GM12878 (cell line): ENCODE measurements around the gene ZNF48. TPM values are rescaled to one million over a fixed set of nuclear protein-coding genes. Genes with fewer than 3 reads are reported as not detected.

Experiments
- ATAC-seq: fragments of 200-7000 bp; cut with Tn5 transposase; 3 replicates; pipeline ENCODE4 v1.9.1; 2020; ENCODE audit warnings: mild to moderate bottlenecking, moderate library complexity
- BruUV-seq: library from RNA; stranded (reverse); fragments of 400-500 nt; replicated peaks from 2 replicates; lab custom pipeline; 2021; lab: Mats Ljungman, UMichigan
- CTCF ChIA-PET: fragments of 300-600 bp; sonication (Branson Sonifier 250); formaldehyde crosslinking; extraction: SDS; loops from one replicate; lab custom pipeline; 2021; ENCODE audit warnings: inconsistent platforms; lab: Yijun Ruan, JAX
- POLR2A ChIA-PET: fragments of 350-600 bp; formaldehyde crosslinking; extraction: SDS; loops from one replicate; lab custom pipeline; 2021; ENCODE audit warnings: inconsistent platforms; lab: Charles Lee
- RAD21 ChIA-PET: fragments of 300-600 bp; sonication (Branson Sonifier 250); formaldehyde crosslinking; loops from one replicate; lab custom pipeline; 2023; ENCODE audit warnings: antibody characterized with exemption; ENCODE audit not compliant: unreplicated experiment; lab: Charles Lee
- SMC1A ChIA-PET: fragments of 300-600 bp; sonication (Branson Sonifier 250); formaldehyde crosslinking; loops from one replicate; lab custom pipeline; 2023; ENCODE audit not compliant: unreplicated experiment, uncharacterized antibody; lab: Charles Lee
- DNase-seq: peaks from one replicate; pipeline ENCODE4 v3.0.0-alpha.2; 2011; ENCODE audit warnings: low read depth, low spot score
- FAIRE-seq: peaks from 3 replicates; lab custom pipeline; 2011; peaks lifted over from hg19 to GRCh38; lab: Jason Lieb, UNC
- H2AFZ ChIP-seq: 2 replicates; pipeline ENCODE4 v1.6.0; 2011; ENCODE audit warnings: low read depth, low read length, control low read depth; ENCODE audit not compliant: control insufficient read depth
- H3K27ac ChIP-seq: 2 replicates; pipeline ENCODE4 v1.5.1; 2011; ENCODE audit warnings: control low read depth; ENCODE audit not compliant: control insufficient read depth, insufficient read depth
- H3K27me3 ChIP-seq, 2 experiments: replicated peaks in 1 of 2; 2 replicates each; pipeline versions ENCODE4 v1.6.0 to v1.6.1; 2011; ENCODE audit warnings: low read length in 1 of 2; ENCODE audit not compliant: control insufficient read depth in 2 of 2, insufficient read depth in 2 of 2
- H3K36me3 ChIP-seq, 2 experiments: 2 replicates each; pipeline ENCODE4 v1.5.1; 2011; ENCODE audit warnings: low read length in 1 of 2; ENCODE audit not compliant: control insufficient read depth in 2 of 2, insufficient read depth in 2 of 2
- H3K4me1 ChIP-seq: 2 replicates; pipeline ENCODE4 v1.6.1; 2011; ENCODE audit warnings: mild to moderate bottlenecking, low read length, moderate library complexity, mixed read lengths; ENCODE audit not compliant: control insufficient read depth, insufficient read depth
- H3K4me2 ChIP-seq: 2 replicates; pipeline ENCODE4 v1.6.0; 2011; ENCODE audit warnings: control low read depth; ENCODE audit not compliant: control insufficient read depth, insufficient read depth
- H3K4me3 ChIP-seq: fragments of 200-600 bp; sonication (generic); 2 replicates; pipeline ENCODE4 v1.5.1; 2016
- H3K79me2 ChIP-seq: 2 replicates; pipeline ENCODE4 v1.6.0; 2011; ENCODE audit warnings: low read length; ENCODE audit not compliant: control insufficient read depth, insufficient read depth
- H3K9ac ChIP-seq: 2 replicates; pipeline ENCODE4 v1.8.0; 2011; ENCODE audit warnings: low read length, control low read depth, mixed read lengths; ENCODE audit not compliant: control insufficient read depth, insufficient read depth
- H3K9me3 ChIP-seq: replicated peaks from 3 replicates; pipeline ENCODE4 v1.5.1; 2011; ENCODE audit warnings: mild to moderate bottlenecking, low read length; ENCODE audit not compliant: control insufficient read depth, insufficient read depth
- H4K20me1 ChIP-seq: 2 replicates; pipeline ENCODE4 v1.6.0; 2011; ENCODE audit not compliant: control insufficient read depth, insufficient read depth
- CEBPB ChIP-seq, 2 experiments: fragments of 150-350 bp in 1 of 2; IDR thresholded peaks; 2 replicates each; pipeline ENCODE4 v1.6.1; 2012 to 2014; ENCODE audit warnings: low read depth in 2 of 2, low read length in 2 of 2, borderline replicate concordance in 1 of 2, inconsistent platforms in 1 of 2
- CREM ChIP-seq: IDR thresholded peaks from 2 replicates; pipeline ENCODE4 v1.6.1; 2014; ENCODE audit warnings: antibody characterized with exemption, low read depth
- IKZF1 ChIP-seq: fragments of 450-650 bp; conservative IDR thresholded peaks from 2 replicates; pipeline ENCODE4 v1.6.1; 2017; ENCODE audit warnings: antibody characterized with exemption, mild to moderate bottlenecking
- IRF4 ChIP-seq: IDR thresholded peaks from 2 replicates; pipeline ENCODE4 v1.6.1; 2011; ENCODE audit warnings: low read depth, low read length
- MTA2 ChIP-seq: fragments of 450-650 bp; IDR thresholded peaks from 2 replicates; pipeline ENCODE4 v1.6.1; 2016; ENCODE audit warnings: low read depth, mild to moderate bottlenecking, moderate library complexity
- NBN ChIP-seq: fragments of 450-650 bp; IDR thresholded peaks from 2 replicates; pipeline ENCODE4 v1.6.1; 2016
- NFIC ChIP-seq: IDR thresholded peaks from 2 replicates; pipeline ENCODE4 v1.6.1; 2012; ENCODE audit warnings: low read depth, mild to moderate bottlenecking, inconsistent platforms, low read length, moderate library complexity
- PML ChIP-seq: IDR thresholded peaks from 2 replicates; pipeline ENCODE4 v1.6.1; 2012; ENCODE audit warnings: low read length, inconsistent platforms
- POLR2AphosphoS5 ChIP-seq: IDR thresholded peaks from 2 replicates; pipeline ENCODE4 v1.6.1; 2011; ENCODE audit warnings: mild to moderate bottlenecking, low read length, inconsistent platforms
- RAD21 ChIP-seq: IDR thresholded peaks from 2 replicates; pipeline ENCODE4 v1.6.1; 2011; ENCODE audit warnings: mild to moderate bottlenecking, low read depth, low read length, moderate library complexity; ENCODE audit not compliant: insufficient read depth
- RB1 ChIP-seq: fragments of 450-650 bp; formaldehyde crosslinking; IDR thresholded peaks from 2 replicates; pipeline ENCODE4 v1.6.1; 2017; ENCODE audit warnings: mild to moderate bottlenecking, borderline replicate concordance
- RFX5 ChIP-seq: IDR thresholded peaks from 2 replicates; pipeline ENCODE4 v1.6.1; 2011; ENCODE audit warnings: low read depth, low read length, improper control_type of control experiment
- SMARCA5 ChIP-seq: fragments of 450-650 bp; IDR thresholded peaks from 2 replicates; pipeline ENCODE4 v1.6.1; 2017; ENCODE audit warnings: mild to moderate bottlenecking
- SREBF2 ChIP-seq: IDR thresholded peaks from 2 replicates; pipeline ENCODE4 v1.6.1; 2012; ENCODE audit warnings: mild to moderate bottlenecking, low read length
- STAT1 ChIP-seq: fragments of 450-650 bp; conservative IDR thresholded peaks from 2 replicates; pipeline ENCODE4 v1.6.1; 2014; ENCODE audit warnings: antibody characterized with exemption, mild to moderate bottlenecking
- TBL1XR1 ChIP-seq: IDR thresholded peaks from 2 replicates; pipeline ENCODE4 v1.6.1; 2012; ENCODE audit warnings: low read depth, low read length, improper control_type of control experiment
- YBX1 ChIP-seq: fragments of 450-650 bp; IDR thresholded peaks from 2 replicates; pipeline ENCODE4 v1.6.1; 2016; ENCODE audit warnings: antibody characterized with exemption
- YY1 ChIP-seq: IDR thresholded peaks from 2 replicates; pipeline ENCODE4 v1.6.1; 2011; ENCODE audit warnings: low read depth, mild to moderate bottlenecking, low read length
- ZBED1 ChIP-seq: IDR thresholded peaks from 2 replicates; pipeline ENCODE4 v1.6.1; 2016; ENCODE audit warnings: borderline replicate concordance
- ZSCAN29 ChIP-seq: fragments of 450-650 bp; IDR thresholded peaks from 2 replicates; pipeline ENCODE4 v1.6.1; 2017; ENCODE audit warnings: mild to moderate bottlenecking, moderate library complexity
- WGBS: methylation state at CpG from one replicate; pipeline ENCODE4 v1.1.6; 2016; ENCODE audit warnings: low lambda C conversion rate; ENCODE audit not compliant: insufficient replicate concordance, insufficient coverage; ENCODE audit errors: missing lambda C conversion rate; 5-methylcytosine and 5-hydroxymethylcytosine counted together
- in situ Hi-C: fragments of 300-500 bp; cut with MboI; formaldehyde crosslinking; loops from 9 replicates; pipeline ENCODE4 v1.14.3; 2018; ENCODE audit warnings: mixed read lengths
- intact Hi-C: fragments of 100-400 bp; cut with micrococcal nuclease; formaldehyde crosslinking; loops from one replicate; pipeline ENCODE4 v1.14.2; 2022; ENCODE audit not compliant: unreplicated experiment
- polyA plus RNA-seq, 11 experiments: library from polyadenylated mRNA; depleted of rRNA in 4 of 11; unstranded in 6 of 11; stranded (reverse) in 5 of 11; fragments of >200 nt; fragmentation: Nextera tagmentation in 4 of 11; fragmentation: Illumina TruSeq in 1 of 11; extraction: Ambion mirVana in 4 of 11; extraction: Trizol in 1 of 11; gene quantifications; 1 replicate in 1 of 11; 2 replicates in 10 of 11; pipeline versions ENCODE4 v1.2.1 to v1.2.3, GENCODE V29; 2011 to 2016; ENCODE audit warnings: inconsistent platforms in 2 of 11, missing spikeins in 2 of 11, low read depth in 1 of 11
- total RNA-seq, 4 experiments: library from RNA; depleted of rRNA in 3 of 4; stranded (reverse); fragments of >200 nt in 3 of 4; fragmentation: Illumina TruSeq in 1 of 4; extraction: Trizol in 1 of 4; gene quantifications; 2 replicates each; pipeline versions ENCODE4 v1.2.1 to v1.2.3, GENCODE V29; 2013 to 2021
- TF ChIP-seq, protein P1 (sequence below): IDR thresholded peaks from 2 replicates; pipeline ENCODE4 v1.6.1; 2012; ENCODE audit warnings: low read depth, low read length, improper control_type of control experiment
- TF ChIP-seq, protein P2 (sequence below): fragments of 450-650 bp; formaldehyde crosslinking; IDR thresholded peaks from 2 replicates; pipeline ENCODE4 v1.4.0; 2020; ENCODE audit warnings: mild to moderate bottlenecking, moderate library complexity

The ZNF48 gene
- total and polyA plus RNA-seq, 10 of the 15 experiments (the other 5 are each of a cell fraction or from before 2014, with no cell fraction given), result 0.14 to 12.0 (median 4.2) TPM

- TF ChIP-seq NFIC (no peak), RAD21 (no peak), SMARCA5 (no peak), TBL1XR1 (no peak)
- TF ChIP-seq, protein P1, sequence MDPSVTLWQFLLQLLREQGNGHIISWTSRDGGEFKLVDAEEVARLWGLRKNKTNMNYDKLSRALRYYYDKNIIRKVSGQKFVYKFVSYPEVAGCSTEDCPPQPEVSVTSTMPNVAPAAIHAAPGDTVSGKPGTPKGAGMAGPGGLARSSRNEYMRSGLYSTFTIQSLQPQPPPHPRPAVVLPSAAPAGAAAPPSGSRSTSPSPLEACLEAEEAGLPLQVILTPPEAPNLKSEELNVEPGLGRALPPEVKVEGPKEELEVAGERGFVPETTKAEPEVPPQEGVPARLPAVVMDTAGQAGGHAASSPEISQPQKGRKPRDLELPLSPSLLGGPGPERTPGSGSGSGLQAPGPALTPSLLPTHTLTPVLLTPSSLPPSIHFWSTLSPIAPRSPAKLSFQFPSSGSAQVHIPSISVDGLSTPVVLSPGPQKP, result no peak
- TF ChIP-seq, all 136 proteins: peak for 0
Measured at GRCh38 chr16:30348113-30348512, 47.1 kb upstream of the ZNF48 start (continued).

GRCh38 chr16:30348929-30349328 is 46.3 kb upstream of the ZNF48 start:
- H3K27me3 ChIP-seq, result no peaks in the 10 kb centered on the region
- peaks cover 8% of the 10 kb centered on the region for H4K20me1 ChIP-seq
- ATAC-seq, result no peak
- in situ Hi-C loops, result no loop called here
- peaks cover 27% of the 10 kb centered on the region for H3K4me1 ChIP-seq
- no peak overlapping the region for H2AFZ ChIP-seq
- intact Hi-C loops, result no loop called here
- CTCF ChIA-PET, result interaction anchor here (0.7 kb wide), 1 partner anchor 12 kb away, joined by 3 read pairs; no protein-coding TSS in a partner anchor
- WGBS, result 98% methylated on average over 7 of the region's 7 CpGs
- peaks cover 2% of the 10 kb centered on the region; the same call in 1 of the 2 replicates for H3K79me2 ChIP-seq
- RAD21 ChIA-PET, result interaction anchor here (0.6 to 1.3 kb wide), 2 partner anchors 163 to 185 kb away, joined by 3 read pairs; no protein-coding TSS in a partner anchor
- SMC1A ChIA-PET, result interaction anchor here (1.1 kb wide), 1 partner anchor 13 kb away, joined by 5 read pairs; no protein-coding TSS in a partner anchor
- no peak overlapping the region for H3K27ac ChIP-seq
- no peak overlapping the region for H3K4me3 ChIP-seq
- no TSS peak for BruUV-seq
- POLR2A ChIA-PET, result interaction anchor here (0.6 to 0.7 kb wide), 2 partner anchors 14 to 313 kb away, joined by 3 read pairs; no protein-coding TSS in a partner anchor
- no peak for FAIRE-seq
- no peak overlapping the region for H3K4me2 ChIP-seq
- peaks cover 0 to 4% of the 10 kb centered on the region in 2 experiments for H3K36me3 ChIP-seq
- no peaks in the 10 kb centered on the region for H3K9me3 ChIP-seq
- DNase-seq, result no peak
- H3K9ac ChIP-seq, result no peak overlapping the region
- no peak for TF ChIP-seq STAT1
- TF ChIP-seq, protein P2, sequence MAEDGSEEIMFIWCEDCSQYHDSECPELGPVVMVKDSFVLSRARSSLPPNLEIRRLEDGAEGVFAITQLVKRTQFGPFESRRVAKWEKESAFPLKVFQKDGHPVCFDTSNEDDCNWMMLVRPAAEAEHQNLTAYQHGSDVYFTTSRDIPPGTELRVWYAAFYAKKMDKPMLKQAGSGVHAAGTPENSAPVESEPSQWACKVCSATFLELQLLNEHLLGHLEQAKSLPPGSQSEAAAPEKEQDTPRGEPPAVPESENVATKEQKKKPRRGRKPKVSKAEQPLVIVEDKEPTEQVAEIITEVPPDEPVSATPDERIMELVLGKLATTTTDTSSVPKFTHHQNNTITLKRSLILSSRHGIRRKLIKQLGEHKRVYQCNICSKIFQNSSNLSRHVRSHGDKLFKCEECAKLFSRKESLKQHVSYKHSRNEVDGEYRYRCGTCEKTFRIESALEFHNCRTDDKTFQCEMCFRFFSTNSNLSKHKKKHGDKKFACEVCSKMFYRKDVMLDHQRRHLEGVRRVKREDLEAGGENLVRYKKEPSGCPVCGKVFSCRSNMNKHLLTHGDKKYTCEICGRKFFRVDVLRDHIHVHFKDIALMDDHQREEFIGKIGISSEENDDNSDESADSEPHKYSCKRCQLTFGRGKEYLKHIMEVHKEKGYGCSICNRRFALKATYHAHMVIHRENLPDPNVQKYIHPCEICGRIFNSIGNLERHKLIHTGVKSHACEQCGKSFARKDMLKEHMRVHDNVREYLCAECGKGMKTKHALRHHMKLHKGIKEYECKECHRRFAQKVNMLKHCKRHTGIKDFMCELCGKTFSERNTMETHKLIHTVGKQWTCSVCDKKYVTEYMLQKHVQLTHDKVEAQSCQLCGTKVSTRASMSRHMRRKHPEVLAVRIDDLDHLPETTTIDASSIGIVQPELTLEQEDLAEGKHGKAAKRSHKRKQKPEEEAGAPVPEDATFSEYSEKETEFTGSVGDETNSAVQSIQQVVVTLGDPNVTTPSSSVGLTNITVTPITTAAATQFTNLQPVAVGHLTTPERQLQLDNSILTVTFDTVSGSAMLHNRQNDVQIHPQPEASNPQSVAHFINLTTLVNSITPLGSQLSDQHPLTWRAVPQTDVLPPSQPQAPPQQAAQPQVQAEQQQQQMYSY (CRISPR knock-in tag), result no peak
- no peak for TF ChIP-seq RFX5
- TF ChIP-seq ZSCAN29, result no peak
- no peak for TF ChIP-seq ZBED1
- TF ChIP-seq NBN, result no peak
- no peak for TF ChIP-seq IRF4
- no peak for TF ChIP-seq MTA2
- TF ChIP-seq SREBF2, result no peak
- no peak for TF ChIP-seq IKZF1
- TF ChIP-seq RB1, result no peak
- no peak for TF ChIP-seq PML
- no peak for TF ChIP-seq CREM
- TF ChIP-seq YBX1, result no peak
- no peak for TF ChIP-seq POLR2AphosphoS5
- no peak for TF ChIP-seq CEBPB (IDR thresholded peaks at IDR 0.05; ENCODE audit: borderline replicate concordance in 1 of 2, low read depth in 2 of 2, low read length in 2 of 2)
- TF ChIP-seq YY1, result no peak
